Keratinocyte (primary cell): ENCODE measurements around the gene TPSAB1. TPM values are rescaled to one million over a fixed set of nuclear protein-coding genes. Genes with fewer than 3 reads are reported as not detected.

Experiments
- DNase-seq: peaks from one replicate; pipeline ENCODE4 v3.0.0-alpha.2; 2011; ENCODE audit warnings: low read depth, missing footprints, low spot score
- FAIRE-seq: peaks from 2 replicates; lab custom pipeline; 2011; peaks lifted over from hg19 to GRCh38; lab: Jason Lieb, UNC
- H2AFZ ChIP-seq: 2 replicates; pipeline ENCODE4 v1.6.0; 2012; ENCODE audit warnings: low read length, control low read depth, inconsistent platforms; ENCODE audit not compliant: control insufficient read depth
- H3K27ac ChIP-seq: 2 replicates; pipeline ENCODE4 v1.5.1; 2011; ENCODE audit warnings: low read length; ENCODE audit not compliant: control insufficient read depth, insufficient read depth
- H3K27me3 ChIP-seq: 3 replicates; pipeline ENCODE4 v1.6.0; 2011; ENCODE audit warnings: low read length; ENCODE audit not compliant: control insufficient read depth, insufficient read depth; ENCODE audit errors: extremely low read depth
- H3K36me3 ChIP-seq, 2 experiments: 2 replicates in 1 of 2; 3 replicates in 1 of 2; pipeline ENCODE4 v1.5.1; 2011; ENCODE audit warnings: low read length in 2 of 2, mild to moderate bottlenecking in 1 of 2; ENCODE audit not compliant: control insufficient read depth in 2 of 2, insufficient read depth in 2 of 2; ENCODE audit errors: extremely low read depth in 1 of 2
- H3K4me1 ChIP-seq: 3 replicates; pipeline ENCODE4 v1.5.1; 2011; ENCODE audit warnings: low read length; ENCODE audit not compliant: control insufficient read depth, insufficient read depth; ENCODE audit errors: extremely low read depth
- H3K4me2 ChIP-seq: 3 replicates; pipeline ENCODE4 v1.6.0; 2011; ENCODE audit warnings: low read depth, low read length; ENCODE audit not compliant: control insufficient read depth, insufficient read depth; ENCODE audit errors: extremely low read depth
- H3K4me3 ChIP-seq, 3 experiments: fragments of 200-600 bp in 1 of 3; sonication (generic) in 1 of 3; 2 replicates in 2 of 3; 3 replicates in 1 of 3; pipeline ENCODE4 v1.5.1; 2011 to 2016; ENCODE audit warnings: low read length in 3 of 3, mild to moderate bottlenecking in 3 of 3, control low read depth in 2 of 3, inconsistent platforms in 1 of 3, low read depth in 1 of 3, mixed read lengths in 1 of 3, mixed run types in 1 of 3, moderate library complexity in 1 of 3; ENCODE audit not compliant: control insufficient read depth in 2 of 3, insufficient read depth in 2 of 3; ENCODE audit errors: extremely low read depth in 1 of 3
- H3K79me2 ChIP-seq: 2 replicates; pipeline ENCODE4 v1.6.0; 2012; ENCODE audit warnings: low read length; ENCODE audit not compliant: control insufficient read depth, insufficient read depth
- H3K9ac ChIP-seq: 3 replicates; pipeline ENCODE4 v1.6.0; 2011; ENCODE audit warnings: low read length; ENCODE audit not compliant: control insufficient read depth, insufficient read depth; ENCODE audit errors: extremely low read depth
- H3K9me1 ChIP-seq: 3 replicates; pipeline ENCODE4 v1.6.0; 2011; ENCODE audit warnings: low read length; ENCODE audit not compliant: control insufficient read depth, insufficient read depth; ENCODE audit errors: extremely low read depth
- H3K9me3 ChIP-seq: 2 replicates; pipeline ENCODE4 v1.5.1; 2012; ENCODE audit warnings: low read depth, low read length; ENCODE audit not compliant: control insufficient read depth
- H4K20me1 ChIP-seq: 3 replicates; pipeline ENCODE4 v1.6.0; 2011; ENCODE audit warnings: low read length; ENCODE audit not compliant: control insufficient read depth, insufficient read depth; ENCODE audit errors: extremely low read depth
- EZH2 ChIP-seq: IDR thresholded peaks from one replicate; pipeline ENCODE4 v1.6.1; 2012; ENCODE audit warnings: inconsistent platforms, mild to moderate bottlenecking, low read length, moderate library complexity
- dilution Hi-C: fragments of 300-500 bp; cut with MboI; formaldehyde crosslinking; loops from one replicate; pipeline ENCODE4 v1.7.0; 2020; ENCODE audit warnings: low sequenced_read_pairs; ENCODE audit not compliant: extremely low pct_ligation_motif_present
- polyA plus RNA-seq, 5 experiments: library from polyadenylated mRNA; depleted of rRNA in 3 of 5; stranded (reverse) in 3 of 5; stranded (forward) in 1 of 5; unstranded in 1 of 5; fragments of >200 nt; gene quantifications; 1 replicate in 1 of 5; 2 replicates in 3 of 5; 3 replicates in 1 of 5; pipeline versions ENCODE4 v1.2.1 to v1.2.3, GENCODE V29; 2011 to 2012; ENCODE audit warnings: missing spikeins in 2 of 5, low read depth in 1 of 5, low replicate concordance in 1 of 5
- TF ChIP-seq, protein P1 (sequence below), 3 experiments: IDR thresholded peaks in 1 of 3; conservative IDR thresholded peaks in 1 of 3; optimal IDR thresholded peaks in 1 of 3; 2 replicates in 2 of 3; 3 replicates in 1 of 3; pipeline versions ENCODE3 to v1.5.1; 2011; ENCODE audit warnings: low read length in 3 of 3, mild to moderate bottlenecking in 3 of 3, moderate library complexity in 2 of 3, control low read depth in 1 of 3, inconsistent platforms in 1 of 3; ENCODE audit not compliant: insufficient read depth in 2 of 3; ENCODE audit errors: extremely low read depth in 1 of 3

The TPSAB1 gene
- polyA plus RNA-seq, 1 donor (not counting 4 experiments of a cell fraction or from before 2014, with no cell fraction given), result not detected

DNA sequence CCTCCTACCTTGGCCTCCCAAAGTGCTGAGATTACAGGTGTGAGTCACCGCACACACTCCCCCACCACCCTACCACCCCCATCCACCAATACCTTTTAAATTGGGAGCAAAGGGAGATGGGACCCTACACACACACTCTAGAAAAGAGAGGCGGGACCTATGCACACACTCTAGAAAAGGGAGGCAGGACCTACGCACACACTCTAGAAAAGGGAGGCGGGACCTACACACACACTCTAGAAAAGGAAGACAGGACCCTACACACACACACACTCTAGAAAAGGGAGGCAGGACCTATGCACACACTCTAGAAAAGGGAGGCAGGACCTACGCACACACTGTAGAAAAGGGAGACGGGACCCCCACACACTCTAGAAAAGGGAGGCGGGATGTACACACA, 34.3 kb downstream of the TPSAB1 start:
- Histone ChIP-seq H3K9ac (no peak overlapping the region), H3K4me3 (no peak overlapping the region), H3K9me3 (no peaks in the 10 kb centered on the region), H3K27ac (no peak overlapping the region), H3K79me2 (no peaks in the 10 kb centered on the region), H3K4me2 (no peak overlapping the region), H3K36me3 (no peaks in the 10 kb centered on the region), H3K9me1 (no peaks in the 10 kb centered on the region), H3K4me1 (no peaks in the 10 kb centered on the region), H4K20me1 (no peaks in the 10 kb centered on the region), H3K27me3 (peaks cover 9% of the 10 kb centered on the region), H2AFZ (no peak overlapping the region)
- DNase-seq (no peak), FAIRE-seq (no peak)
- TF ChIP-seq, protein P1, sequence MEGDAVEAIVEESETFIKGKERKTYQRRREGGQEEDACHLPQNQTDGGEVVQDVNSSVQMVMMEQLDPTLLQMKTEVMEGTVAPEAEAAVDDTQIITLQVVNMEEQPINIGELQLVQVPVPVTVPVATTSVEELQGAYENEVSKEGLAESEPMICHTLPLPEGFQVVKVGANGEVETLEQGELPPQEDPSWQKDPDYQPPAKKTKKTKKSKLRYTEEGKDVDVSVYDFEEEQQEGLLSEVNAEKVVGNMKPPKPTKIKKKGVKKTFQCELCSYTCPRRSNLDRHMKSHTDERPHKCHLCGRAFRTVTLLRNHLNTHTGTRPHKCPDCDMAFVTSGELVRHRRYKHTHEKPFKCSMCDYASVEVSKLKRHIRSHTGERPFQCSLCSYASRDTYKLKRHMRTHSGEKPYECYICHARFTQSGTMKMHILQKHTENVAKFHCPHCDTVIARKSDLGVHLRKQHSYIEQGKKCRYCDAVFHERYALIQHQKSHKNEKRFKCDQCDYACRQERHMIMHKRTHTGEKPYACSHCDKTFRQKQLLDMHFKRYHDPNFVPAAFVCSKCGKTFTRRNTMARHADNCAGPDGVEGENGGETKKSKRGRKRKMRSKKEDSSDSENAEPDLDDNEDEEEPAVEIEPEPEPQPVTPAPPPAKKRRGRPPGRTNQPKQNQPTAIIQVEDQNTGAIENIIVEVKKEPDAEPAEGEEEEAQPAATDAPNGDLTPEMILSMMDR (optimal IDR thresholded peaks at IDR 0.05 in 1 of 3, IDR thresholded peaks at IDR 0.05 in 1 of 3, conservative IDR thresholded peaks at IDR 0.05 in 1 of 3; ENCODE audit: extremely low read depth in 1 of 3, insufficient read depth in 2 of 3, low read length in 3 of 3), result no peak
- no peak for TF ChIP-seq EZH2
- dilution Hi-C loops, result no loop called here

DNA sequence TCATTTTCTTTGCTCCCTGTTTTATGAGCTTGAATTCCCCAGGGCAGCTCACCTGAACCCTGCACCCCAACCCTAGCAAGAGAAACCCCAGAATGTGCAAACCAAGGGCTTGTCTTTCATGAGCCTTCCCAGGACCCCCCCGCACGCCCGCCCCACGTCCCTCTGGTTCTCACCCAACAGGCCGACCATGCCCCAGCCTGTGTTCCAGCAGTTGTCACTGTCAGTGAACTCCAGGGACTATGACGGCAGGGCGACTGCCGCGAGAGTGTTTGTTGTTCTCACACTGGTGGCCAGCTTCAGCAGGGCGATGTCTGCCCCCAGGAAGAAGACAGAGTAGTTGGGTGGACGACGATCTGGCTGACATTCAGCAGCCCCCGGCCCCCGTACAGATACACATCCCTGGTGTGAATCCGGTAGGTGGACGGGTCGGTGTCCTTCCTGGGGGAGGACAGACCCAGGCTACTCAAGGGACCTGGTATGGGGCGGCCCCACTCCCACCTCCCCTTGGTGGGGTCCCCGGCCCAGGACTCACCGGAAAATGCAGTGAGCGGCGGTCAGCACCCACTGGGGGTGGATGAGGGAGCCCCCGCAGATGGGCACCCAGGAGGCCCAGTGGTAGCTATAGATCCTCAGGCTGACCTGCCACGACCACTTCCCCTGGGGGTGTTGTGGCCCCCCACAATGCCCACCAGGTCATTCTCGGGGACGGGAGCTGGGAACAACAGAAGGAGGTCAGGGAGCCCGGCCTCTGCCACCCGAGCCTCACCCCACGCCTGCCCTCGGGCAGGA, 35.5 kb downstream of the TPSAB1 start:
- Histone ChIP-seq H3K4me1 (no peaks in the 10 kb centered on the region), H3K36me3 (no peaks in the 10 kb centered on the region), H3K4me3 (no peak overlapping the region), H3K9ac (no peak overlapping the region), H4K20me1 (no peaks in the 10 kb centered on the region), H3K4me2 (no peak overlapping the region), H3K79me2 (no peaks in the 10 kb centered on the region), H3K27ac (no peak overlapping the region), H3K9me1 (no peaks in the 10 kb centered on the region), H3K27me3 (peaks cover 9% of the 10 kb centered on the region), H2AFZ (no peak overlapping the region), H3K9me3 (no peaks in the 10 kb centered on the region)
- no peak for DNase-seq
- dilution Hi-C loops, result no loop called here
- TF ChIP-seq EZH2, result no peak
- TF ChIP-seq, protein P1 (optimal IDR thresholded peaks at IDR 0.05 in 1 of 3, IDR thresholded peaks at IDR 0.05 in 1 of 3, conservative IDR thresholded peaks at IDR 0.05 in 1 of 3; ENCODE audit: extremely low read depth in 1 of 3, insufficient read depth in 2 of 3, low read length in 3 of 3), result no peak
- FAIRE-seq, result no peak
